ENCODE measurements around the gene CYP4F2. TPM values are rescaled to one million over a fixed set of nuclear protein-coding genes. Genes with fewer than 3 reads are reported as not detected.
"Not testable (repeated sequence)": the region's sequence is repeated elsewhere in the genome, so short reads cannot be mapped to it uniquely, and the experiment has no call there.

Gene CYP4F2
- total and polyA plus RNA-seq, 2 donors (not counting 3 experiments of a cell fraction or from before 2014, with no cell fraction given): not detected

DNA sequence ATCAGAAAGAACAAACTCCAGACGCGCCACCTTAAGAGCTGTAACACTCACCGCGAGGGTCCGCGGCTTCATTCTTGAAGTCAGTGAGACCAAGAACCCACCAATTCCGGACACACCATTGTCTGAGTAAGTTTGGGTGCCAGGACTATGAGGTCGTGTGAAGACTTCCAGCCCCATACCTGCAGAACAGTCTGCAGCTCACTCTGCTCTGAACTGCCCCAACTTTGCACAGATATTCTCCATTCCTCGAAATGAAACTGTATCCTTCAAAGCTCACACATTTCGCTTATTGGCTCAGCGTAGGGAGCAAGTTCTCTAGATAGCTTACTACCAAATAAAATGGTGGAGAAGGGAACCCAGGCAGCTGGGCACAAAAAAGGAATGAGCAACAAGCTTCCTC, 2.6 kb upstream of the CYP4F2 start:
- BruUV-seq (replicated peaks): no TSS peak
- dilution Hi-C loops (cut with MboI; ENCODE audit: extremely low pct_ligation_motif_present, low sequenced_read_pairs): no loop called here
- POLR2A ChIA-PET: no interaction called here

DNA sequence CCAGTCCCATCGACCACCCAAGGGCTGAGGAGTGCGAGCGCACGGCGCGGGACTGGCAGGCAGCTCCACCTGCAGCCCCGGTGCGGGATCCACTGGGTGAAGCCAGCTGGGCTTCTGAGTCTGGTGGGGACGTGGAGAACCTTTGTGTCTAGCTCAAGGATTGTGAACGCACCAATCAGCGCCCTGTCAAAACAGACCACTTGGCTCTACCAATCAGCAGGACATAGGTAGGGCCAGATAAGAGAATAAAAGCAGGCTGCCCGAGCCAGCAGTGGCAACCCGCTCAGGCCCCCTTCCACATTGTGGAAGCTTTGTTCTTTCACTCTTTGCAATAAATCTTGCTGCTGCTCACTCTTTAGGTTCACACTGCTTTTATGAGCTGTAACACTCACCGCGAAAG, 2.2 kb upstream of the CYP4F2 start:
- H4K20me1 ChIP-seq (replicated peaks; ENCODE audit: control insufficient read depth, extremely low read depth, insufficient read depth, low read length); H3K4me3 ChIP-seq (replicated peaks in 1 of 3; ENCODE audit: insufficient read depth in 1 of 3, low read depth in 1 of 3, low read length in 3 of 3); H3K27me3 ChIP-seq (ENCODE audit: control insufficient read depth in 2 of 2, insufficient read depth in 2 of 2, low read length in 2 of 2); H3K9me3 ChIP-seq (replicated peaks; ENCODE audit: control insufficient read depth, insufficient read depth, low read length); H3K9ac ChIP-seq (replicated peaks; ENCODE audit: extremely low read depth, insufficient read depth, low read length); intact Hi-C loops (cut with micrococcal nuclease); H3K27ac ChIP-seq (ENCODE audit: insufficient read depth, low read depth, low read length); H3K36me3 ChIP-seq (ENCODE audit: control insufficient read depth in 2 of 2, extremely low read depth in 1 of 2, insufficient read depth in 2 of 2, low read length in 2 of 2); H3K79me2 ChIP-seq (ENCODE audit: control insufficient read depth, insufficient read depth, low read length); H2AFZ ChIP-seq (ENCODE audit: low read depth, low read length); H3K4me2 ChIP-seq (ENCODE audit: insufficient read depth, low read length); BruUV-seq (replicated peaks); POLR2A ChIA-PET; H3K4me1 ChIP-seq (ENCODE audit: control insufficient read depth, extremely low read depth, insufficient read depth, low read length); H3K9me1 ChIP-seq (replicated peaks; ENCODE audit: control insufficient read depth, extremely low read depth, insufficient read depth, low read length); FAIRE-seq; dilution Hi-C loops (cut with MboI; ENCODE audit: extremely low pct_ligation_motif_present, low sequenced_read_pairs); DNase-seq (ENCODE audit: low read depth, low spot score): not testable (repeated sequence)
- CTCF ChIA-PET: interaction anchor here (1.1 kb wide), 1 partner anchor 119 kb away, joined by 3 read pairs; no protein-coding TSS in a partner anchor

More for the DNA sequence above, 2.6 kb upstream of the CYP4F2 start:
- no peaks in the 10 kb centered on the region for H3K79me2 ChIP-seq (ENCODE audit: control insufficient read depth, insufficient read depth, low read length)
- FAIRE-seq (no peak), DNase-seq (ENCODE audit: low read depth, low spot score) (no peak)
- H3K9ac ChIP-seq (replicated peaks; ENCODE audit: extremely low read depth, insufficient read depth, low read length): no peak overlapping the region
- no peak overlapping the region for H3K4me2 ChIP-seq (ENCODE audit: insufficient read depth, low read length)
- no peak overlapping the region for H3K27ac ChIP-seq (ENCODE audit: insufficient read depth, low read depth, low read length)
- H3K4me3 ChIP-seq (replicated peaks in 1 of 3; ENCODE audit: insufficient read depth in 1 of 3, low read depth in 1 of 3, low read length in 3 of 3): no peak overlapping the region
- CTCF ChIA-PET: interaction anchor here (1.1 kb wide), 1 partner anchor 119 kb away, joined by 3 read pairs; no protein-coding TSS in a partner anchor
- no peaks in the 10 kb centered on the region for H3K9me1 ChIP-seq (replicated peaks; ENCODE audit: control insufficient read depth, extremely low read depth, insufficient read depth, low read length)
- intact Hi-C loops (cut with micrococcal nuclease): no loop called here
- H3K27me3 ChIP-seq (ENCODE audit: control insufficient read depth in 2 of 2, insufficient read depth in 2 of 2, low read length in 2 of 2): no peaks in the 10 kb centered on the region
- TF ChIP-seq POLR2AphosphoS5 (IDR thresholded peaks at IDR 0.05; ENCODE audit: insufficient read depth, low read depth, low read length): no peak
- TF ChIP-seq POLR2A (IDR thresholded peaks at IDR 0.05; ENCODE audit: low read depth, low read length): no peak
- TF ChIP-seq JUN (IDR thresholded peaks at IDR 0.05; ENCODE audit: borderline replicate concordance, insufficient read depth, insufficient read length, low read depth): no peak
- no peak for TF ChIP-seq FOS (IDR thresholded peaks at IDR 0.05; ENCODE audit: borderline replicate concordance, insufficient read depth, low read length)
- TF ChIP-seq GATA2 (IDR thresholded peaks at IDR 0.05; ENCODE audit: insufficient read depth, insufficient read length, low read depth, low read length): no peak
- TF ChIP-seq MYC (IDR thresholded peaks at IDR 0.05; ENCODE audit: low read depth, low read length): no peak
- no peak for TF ChIP-seq EZH2 (IDR thresholded peaks at IDR 0.05; ENCODE audit: borderline replicate concordance, low read depth, low read length, severe bottlenecking)
- no peaks in the 10 kb centered on the region for H3K9me3 ChIP-seq (replicated peaks; ENCODE audit: control insufficient read depth, insufficient read depth, low read length)
- H3K36me3 ChIP-seq (ENCODE audit: control insufficient read depth in 2 of 2, extremely low read depth in 1 of 2, insufficient read depth in 2 of 2, low read length in 2 of 2): no peaks in the 10 kb centered on the region
- no peaks in the 10 kb centered on the region for H4K20me1 ChIP-seq (replicated peaks; ENCODE audit: control insufficient read depth, extremely low read depth, insufficient read depth, low read length)
- no peaks in the 10 kb centered on the region for H3K4me1 ChIP-seq (ENCODE audit: control insufficient read depth, extremely low read depth, insufficient read depth, low read length)
- H2AFZ ChIP-seq (ENCODE audit: low read depth, low read length): no peak overlapping the region

DNA sequence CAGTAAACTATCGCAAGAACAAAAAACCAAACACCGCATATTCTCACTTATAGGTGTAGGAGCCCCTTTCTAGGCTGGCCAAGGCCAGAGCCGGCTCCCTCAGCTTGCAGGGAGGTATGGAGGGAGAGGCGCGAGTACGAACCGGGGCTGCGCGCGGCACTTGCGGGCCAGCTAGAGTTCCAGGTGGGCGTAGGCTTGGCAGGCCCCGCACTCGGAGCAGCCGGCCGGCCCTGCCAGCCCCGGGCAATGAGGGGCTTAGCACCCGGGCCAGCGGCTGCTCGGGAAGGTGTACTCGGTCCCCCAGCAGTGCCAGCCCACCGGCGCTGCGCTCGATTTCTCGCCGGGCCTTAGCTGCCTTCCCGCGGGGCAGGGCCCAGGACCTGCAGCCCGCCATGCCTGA, 1.7 kb upstream of the CYP4F2 start:
- intact Hi-C loops (cut with micrococcal nuclease); H3K4me3 ChIP-seq (replicated peaks in 1 of 3; ENCODE audit: insufficient read depth in 1 of 3, low read depth in 1 of 3, low read length in 3 of 3); H3K9ac ChIP-seq (replicated peaks; ENCODE audit: extremely low read depth, insufficient read depth, low read length); H3K27me3 ChIP-seq (ENCODE audit: control insufficient read depth in 2 of 2, insufficient read depth in 2 of 2, low read length in 2 of 2); BruUV-seq (replicated peaks); H3K9me1 ChIP-seq (replicated peaks; ENCODE audit: control insufficient read depth, extremely low read depth, insufficient read depth, low read length); H3K4me1 ChIP-seq (ENCODE audit: control insufficient read depth, extremely low read depth, insufficient read depth, low read length); H4K20me1 ChIP-seq (replicated peaks; ENCODE audit: control insufficient read depth, extremely low read depth, insufficient read depth, low read length); H3K27ac ChIP-seq (ENCODE audit: insufficient read depth, low read depth, low read length); H3K79me2 ChIP-seq (ENCODE audit: control insufficient read depth, insufficient read depth, low read length); H3K9me3 ChIP-seq (replicated peaks; ENCODE audit: control insufficient read depth, insufficient read depth, low read length); FAIRE-seq; H3K36me3 ChIP-seq (ENCODE audit: control insufficient read depth in 2 of 2, extremely low read depth in 1 of 2, insufficient read depth in 2 of 2, low read length in 2 of 2); DNase-seq (ENCODE audit: low read depth, low spot score); POLR2A ChIA-PET; H3K4me2 ChIP-seq (ENCODE audit: insufficient read depth, low read length); H2AFZ ChIP-seq (ENCODE audit: low read depth, low read length); dilution Hi-C loops (cut with MboI; ENCODE audit: extremely low pct_ligation_motif_present, low sequenced_read_pairs); CTCF ChIA-PET: not testable (repeated sequence)

Measured in endothelial cell of umbilical vein (primary cell).